NT2/D1 (cell line): ENCODE measurements around the gene CACNA1A.

ENCODE experiments used
- SUZ12 ChIP-seq: IDR thresholded peaks from 2 replicates; pipeline ENCODE4 v1.6.1; 2011; ENCODE audit not compliant: insufficient read length, insufficient read depth; ENCODE audit errors: extremely low read depth
- YY1 ChIP-seq: IDR thresholded peaks from 2 replicates; pipeline ENCODE4 v1.6.1; 2011; ENCODE audit not compliant: insufficient read length, insufficient read depth
- ZNF274 ChIP-seq: IDR thresholded peaks from 2 replicates; pipeline ENCODE4 v1.6.1; 2011; ENCODE audit warnings: mild to moderate bottlenecking, low read depth, low read length

GRCh38 chr19:13493516-13494310 is 12.6 kb downstream of the CACNA1A start:
- no peak for TF ChIP-seq SUZ12
- TF ChIP-seq ZNF274: no peak
- no peak for TF ChIP-seq YY1
